HG03135 (cell line): Measurements from ENCODE around the gene FASN.

Experiments
- ATAC-seq: cut with Tn5 transposase; IDR thresholded peaks from one replicate; pipeline ENCODE4 v1.9.1; 2021; ENCODE audit warnings: mild to moderate bottlenecking, moderate library complexity; ENCODE audit not compliant: unreplicated experiment

FASN gene

DNA sequence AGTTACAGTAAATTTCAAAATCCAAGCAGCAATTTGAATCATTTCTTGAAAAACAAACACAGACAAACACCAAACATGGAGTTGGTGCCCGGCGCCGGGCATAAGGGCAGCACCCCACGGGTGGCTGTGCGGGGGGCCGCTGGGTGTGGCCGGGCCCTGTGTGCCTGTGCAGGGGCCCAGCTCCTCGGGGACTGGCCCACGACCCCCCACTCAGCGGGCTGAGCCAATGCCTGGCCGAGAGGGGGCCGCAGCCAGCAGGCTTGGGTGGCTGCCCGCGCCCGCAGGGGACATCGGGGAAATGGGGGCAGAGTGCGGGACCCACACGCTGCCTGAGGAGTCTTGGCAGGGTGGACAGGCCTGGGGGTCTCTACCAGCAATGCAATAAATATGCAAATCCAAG lies 19.6 kb downstream of the FASN start:
- no peak for ATAC-seq

DNA sequence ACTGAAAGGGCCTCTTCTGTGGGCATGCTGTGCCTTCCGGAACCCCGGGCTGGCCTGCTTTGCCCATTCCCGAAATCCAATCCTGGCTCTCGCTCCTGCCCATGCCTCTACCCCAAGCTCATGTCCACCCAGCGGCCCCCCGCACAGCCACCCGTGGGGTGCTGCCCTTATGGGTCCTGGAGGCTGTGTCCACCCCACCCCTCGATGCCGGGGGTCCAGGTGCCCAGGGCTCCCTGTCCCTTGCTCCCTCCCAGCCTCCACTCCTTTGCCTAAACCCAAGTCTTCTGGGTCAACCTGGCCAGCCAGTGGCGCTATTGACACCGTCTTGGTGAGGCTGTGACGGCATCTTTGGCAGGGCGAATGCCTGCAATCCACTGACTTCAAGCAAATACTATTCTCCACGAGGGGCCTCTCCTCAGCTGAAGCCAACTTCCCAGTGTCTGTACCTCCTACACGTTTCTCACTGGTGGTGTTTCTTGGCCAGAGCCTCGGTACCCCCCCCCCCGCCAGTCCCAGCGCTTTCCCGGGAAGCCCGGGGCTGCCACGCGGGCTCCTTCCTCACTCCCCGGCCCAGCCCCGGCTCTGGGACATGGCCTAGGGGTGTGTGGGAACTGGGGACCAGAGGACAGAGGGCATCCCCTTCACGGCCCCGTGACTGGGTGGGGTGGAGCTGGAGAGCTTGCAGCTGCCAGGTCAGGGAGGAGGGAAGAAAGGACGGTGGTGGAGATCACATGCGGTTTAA lies 20.2 kb downstream of the FASN start:
- ATAC-seq, result no peak

DNA sequence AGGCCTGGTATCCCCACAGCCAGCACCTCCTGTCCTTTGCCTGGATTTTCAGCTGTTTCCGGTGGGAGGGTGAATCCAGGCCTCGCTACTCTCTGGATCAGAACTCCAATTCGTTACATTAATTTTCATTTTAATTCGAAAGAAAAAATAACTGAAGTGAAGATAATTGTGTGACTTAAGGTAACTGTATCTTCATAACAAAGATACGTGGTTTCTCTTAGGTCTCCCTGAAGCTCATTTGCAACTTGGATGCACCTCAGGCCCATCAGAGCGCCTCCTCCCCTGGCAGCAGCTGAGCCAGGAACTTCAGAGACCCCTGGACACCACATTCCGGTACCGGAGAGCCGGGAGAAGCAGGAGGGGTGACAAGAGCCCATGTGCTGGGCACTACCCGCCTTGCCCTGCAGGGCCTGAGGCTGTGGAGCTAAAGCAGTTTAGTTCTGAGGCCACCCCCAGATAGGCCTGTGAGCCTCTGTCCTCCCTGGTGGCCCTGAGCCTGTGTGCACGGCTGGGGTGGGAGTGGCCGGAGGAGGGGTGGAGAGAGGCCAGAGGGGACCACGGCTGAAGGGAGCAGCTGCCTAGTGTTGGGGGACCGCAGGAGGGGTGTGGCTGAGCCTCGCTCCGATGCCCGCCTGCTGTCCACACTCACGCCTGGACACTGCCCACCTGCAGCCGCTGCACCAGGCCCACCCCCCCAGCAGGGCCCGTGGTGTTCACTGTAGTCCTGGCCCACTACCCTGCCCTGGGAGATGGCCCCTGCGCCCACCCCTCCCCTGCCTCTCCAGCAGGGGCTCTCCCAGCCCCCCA lies 21.0 kb downstream of the FASN start:
- no peak for ATAC-seq

DNA sequence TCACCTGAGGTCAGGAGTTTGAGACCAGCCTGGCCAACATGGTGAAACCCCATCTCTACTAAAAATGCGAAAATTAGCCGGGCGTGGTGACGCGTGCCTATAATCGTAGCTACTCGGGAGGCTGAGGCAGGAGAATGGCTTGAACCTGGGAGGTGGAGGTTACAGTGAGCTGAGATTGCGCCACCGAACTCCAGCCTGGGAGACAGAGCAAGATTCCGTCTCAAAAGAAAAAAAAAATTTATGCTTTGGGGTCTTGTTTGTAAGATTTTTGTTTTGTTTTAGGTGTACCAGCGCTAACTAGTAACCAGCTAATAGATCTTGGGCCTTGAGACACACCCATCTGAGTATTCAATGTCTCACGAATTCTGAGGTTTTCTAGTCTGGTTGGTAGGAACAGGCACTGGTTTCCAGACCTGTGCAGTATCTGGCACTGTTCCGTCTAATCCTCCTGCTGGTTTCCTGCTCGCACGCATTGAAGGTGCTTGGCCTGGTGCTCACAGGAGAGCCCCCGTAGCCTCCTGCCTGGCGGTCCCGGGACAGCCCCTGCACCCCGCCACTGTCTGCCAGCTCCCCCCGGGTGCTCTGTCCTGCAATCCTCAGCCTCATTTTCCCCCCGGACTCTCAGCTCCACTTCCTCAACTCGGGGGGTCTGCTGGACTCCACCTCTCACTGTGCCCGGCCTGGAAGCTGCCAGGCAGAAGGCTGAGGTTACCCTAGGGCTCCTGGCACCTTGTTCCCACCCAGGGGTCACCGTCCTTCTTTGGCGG lies 21.8 kb downstream of the FASN start:
- ATAC-seq, result no peak

DNA sequence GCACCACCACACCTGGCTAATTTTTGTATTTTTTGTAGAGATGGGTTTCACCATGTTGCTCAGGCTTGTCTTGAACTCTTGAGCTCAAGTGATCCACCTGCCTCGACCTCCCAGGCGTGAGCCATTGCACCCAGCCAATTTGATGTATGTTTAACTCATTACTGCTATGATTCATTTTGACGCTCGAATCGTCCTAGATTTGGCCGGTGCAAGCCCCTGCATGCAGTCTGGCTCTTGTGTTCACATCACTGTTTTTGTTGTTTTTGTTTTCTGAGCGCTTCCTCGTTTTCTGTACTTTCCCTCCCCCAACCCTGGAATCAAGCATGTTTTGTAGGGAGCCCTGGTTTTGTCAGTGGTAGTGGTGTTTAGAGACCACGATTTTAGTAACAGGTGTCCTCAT lies 24.6 kb downstream of the FASN start:
- no peak for ATAC-seq

DNA sequence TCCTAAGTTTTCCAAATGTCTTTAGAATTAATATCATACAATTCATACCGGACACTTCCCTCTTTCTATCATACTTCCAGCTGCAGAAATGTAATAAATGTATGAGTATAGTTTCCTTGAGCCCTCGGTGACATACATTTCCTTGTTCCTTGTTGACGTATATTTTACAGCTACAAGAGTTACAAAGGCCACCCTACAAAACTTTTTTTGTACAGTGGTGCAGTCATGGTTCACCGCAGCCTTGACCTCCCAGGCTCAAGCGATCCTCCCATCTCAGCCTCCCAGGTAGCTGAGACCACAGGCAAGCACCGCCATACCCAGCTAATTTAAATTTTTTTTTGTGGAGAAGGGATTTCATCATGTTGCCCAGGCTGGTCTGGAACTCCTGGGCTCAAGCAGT lies 25.2 kb downstream of the FASN start:
- no peak for ATAC-seq

DNA sequence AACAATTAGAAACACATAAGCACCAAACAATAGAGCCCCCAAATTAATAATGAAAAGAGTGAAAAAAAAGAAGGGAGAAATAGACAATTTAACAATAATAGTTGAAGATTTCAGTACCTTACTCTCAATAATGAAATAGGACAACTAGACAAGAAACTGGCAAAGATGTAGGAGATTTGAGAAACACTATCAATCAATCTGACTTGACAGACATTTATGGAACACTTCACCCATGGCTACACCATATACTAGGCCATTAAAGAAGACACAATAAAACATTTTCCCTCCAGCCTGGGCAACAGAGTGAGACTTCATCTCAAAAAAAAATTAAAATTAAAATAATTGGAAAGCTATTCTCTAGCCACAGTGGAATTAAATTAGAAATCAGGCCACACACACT lies 27.4 kb downstream of the FASN start:
- ATAC-seq, result no peak

DNA sequence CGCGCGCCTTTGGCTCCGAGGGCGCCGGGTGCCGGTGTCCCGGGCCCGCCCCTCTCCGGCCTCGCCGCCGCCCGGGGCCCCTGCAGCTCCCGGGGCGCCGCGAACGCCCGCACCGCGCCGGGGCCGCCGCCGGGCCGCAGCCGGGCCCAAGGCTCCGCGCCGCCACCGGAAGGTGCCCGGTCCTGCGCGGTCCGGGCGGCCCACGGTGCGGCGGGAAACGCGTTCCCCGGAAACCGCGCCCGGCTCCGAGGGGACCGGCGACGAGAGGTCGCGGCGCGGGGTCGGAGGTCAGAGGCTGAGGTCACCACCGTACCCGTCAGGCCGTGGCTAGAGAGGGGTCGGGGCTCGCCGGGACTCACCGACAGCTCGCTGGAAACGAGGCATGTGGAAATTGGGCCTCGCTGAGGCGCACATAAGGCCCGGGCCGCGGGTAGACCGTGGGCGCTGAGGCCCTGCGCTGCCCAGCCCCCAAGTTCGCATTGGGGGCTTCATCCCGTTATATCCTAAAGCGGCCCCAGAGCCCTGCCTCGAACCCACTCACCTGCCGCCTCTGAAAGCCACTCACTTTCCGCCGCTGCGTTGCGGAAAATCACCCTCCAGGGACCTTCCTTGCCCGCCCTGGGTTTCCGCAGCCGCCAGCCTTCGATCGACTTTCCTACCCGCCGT lies 32.3 kb downstream of the FASN start, which contains the start of gene DUS1L:
TSS of gene DUS1L (minus strand) at position 167 of the 666 bp plus-strand sequence. CDS start 745 bp downstream, outside the sequence.
- ATAC-seq, result peak; percentile 67

DNA sequence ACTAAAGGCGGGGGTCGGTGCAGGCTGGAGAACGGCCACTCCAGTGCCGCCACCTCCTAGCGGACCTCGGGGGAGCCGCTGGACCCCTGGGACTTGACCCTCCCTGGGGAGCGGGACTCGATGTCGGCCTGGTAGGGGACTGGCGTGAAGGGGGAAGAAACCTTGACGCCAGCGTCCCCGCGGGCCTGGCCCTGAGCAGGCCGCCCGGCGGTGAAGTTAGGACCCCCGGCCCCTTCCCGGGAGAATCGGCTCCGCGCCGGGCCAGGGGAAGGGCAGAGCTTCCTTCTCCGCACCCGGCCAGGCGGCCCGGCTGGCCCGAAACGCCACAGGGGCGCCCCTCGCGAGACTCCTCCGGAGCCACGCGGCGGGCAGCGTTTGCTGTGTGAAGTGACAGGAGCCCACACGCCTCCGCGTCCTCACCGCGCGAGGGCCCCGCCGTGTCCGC lies 32.8 kb downstream of the FASN start:
- peak; percentile 24 for ATAC-seq

DNA sequence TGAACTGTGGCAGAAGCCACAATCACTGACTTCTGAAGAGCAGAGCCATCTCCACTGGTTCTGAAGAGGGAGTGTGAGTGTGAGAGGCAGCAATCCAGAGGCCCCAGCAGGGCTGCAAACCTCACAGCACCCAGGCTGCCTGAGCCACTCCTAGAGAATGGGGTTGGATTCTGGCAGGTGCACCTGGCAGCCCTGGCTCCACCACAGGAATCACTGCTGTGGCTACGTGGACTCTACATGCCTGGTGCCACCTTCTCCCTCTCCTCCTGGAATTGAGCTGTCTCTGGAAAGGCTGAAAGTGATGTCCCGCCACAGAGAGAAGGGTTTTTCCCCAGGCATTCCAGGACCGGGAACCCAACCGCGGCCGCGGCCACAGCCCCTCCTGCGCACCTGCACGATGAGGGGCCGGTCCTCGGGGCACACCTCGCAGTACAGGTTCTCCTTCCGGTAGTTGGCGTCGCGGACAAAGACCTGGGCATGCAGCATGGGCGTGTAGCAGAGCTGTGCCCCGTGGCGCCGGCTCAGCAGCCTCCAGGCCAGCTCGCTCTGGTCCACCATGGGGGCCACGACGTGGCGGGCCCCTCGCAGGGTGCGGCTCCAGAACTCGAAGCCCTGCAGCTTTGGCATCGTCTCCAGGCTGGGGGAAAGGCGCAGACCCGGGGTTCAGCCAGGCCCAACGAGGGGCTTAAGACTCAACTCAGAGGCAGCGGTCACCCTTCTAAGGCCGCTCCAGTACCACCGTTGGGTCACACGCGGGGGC lies 33.4 kb downstream of the FASN start:
- ATAC-seq, result no peak

DNA sequence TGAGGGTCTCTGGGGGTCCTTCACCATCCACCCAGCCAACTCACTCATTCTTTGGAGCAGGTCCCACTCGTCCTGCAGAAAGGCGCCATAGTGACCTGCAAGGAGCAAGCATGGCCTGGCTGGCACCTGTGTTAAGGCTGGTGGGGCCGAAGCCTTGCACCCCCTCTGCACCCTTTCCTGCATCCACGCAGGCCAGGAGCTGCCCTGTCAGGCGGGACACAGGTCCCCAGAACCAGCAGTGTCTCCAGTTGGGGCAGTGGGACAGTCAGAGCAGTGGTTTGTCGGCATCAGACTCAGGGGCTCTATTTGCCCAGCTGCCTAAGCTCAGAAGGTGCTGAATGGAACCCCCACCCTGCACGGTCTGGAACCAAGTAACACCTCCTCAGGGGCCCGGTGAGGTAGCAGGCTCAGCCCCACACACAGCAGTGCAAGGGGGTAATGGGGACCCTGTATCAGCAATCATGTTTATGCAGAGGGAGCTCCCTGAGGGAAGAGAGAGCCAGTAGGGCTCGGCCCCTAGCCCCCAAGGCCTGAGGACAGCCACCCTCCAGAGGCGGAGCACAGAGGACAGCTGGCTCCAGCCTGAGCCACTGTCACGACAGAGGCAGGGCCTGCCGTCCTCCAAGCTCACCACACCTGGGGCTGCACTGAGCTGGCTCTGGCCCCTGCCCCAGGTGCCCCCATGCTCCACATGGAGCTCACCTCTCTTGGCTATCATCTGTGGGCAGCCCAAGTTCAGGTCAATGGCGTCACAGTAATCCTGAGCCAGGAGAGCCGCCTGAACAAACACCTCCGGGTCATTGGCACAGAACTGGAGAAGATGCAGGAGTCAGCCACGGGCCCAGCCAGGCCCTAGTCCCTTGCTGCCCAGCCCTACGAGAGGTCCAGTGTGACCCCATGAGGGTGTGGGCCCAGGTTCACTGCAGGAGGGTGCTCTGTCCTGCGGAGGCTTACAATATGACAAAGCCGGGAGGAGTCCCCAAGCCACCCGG lies 34.3 kb downstream of the FASN start:
- ATAC-seq, result no peak

DNA sequence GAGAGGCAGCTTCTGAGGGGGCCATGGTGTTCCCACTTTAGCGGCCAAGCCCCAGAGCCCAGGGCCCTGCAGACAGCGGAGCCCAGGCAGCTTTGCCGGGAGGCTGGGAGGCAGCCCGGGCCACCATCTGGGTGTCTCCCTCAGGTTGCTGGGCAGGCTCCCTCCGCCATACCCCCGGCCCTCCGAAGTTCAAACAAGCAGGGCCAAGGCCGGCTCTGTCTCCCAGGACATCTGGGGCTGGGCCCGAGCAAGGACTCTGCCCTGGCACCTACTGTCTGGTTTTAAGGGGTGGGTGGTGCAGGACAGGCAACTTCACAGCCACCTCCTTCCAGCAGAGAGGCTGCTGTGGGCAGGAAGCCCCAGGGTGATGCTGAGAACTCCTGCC lies 35.1 kb downstream of the FASN start:
- no peak for ATAC-seq

DNA sequence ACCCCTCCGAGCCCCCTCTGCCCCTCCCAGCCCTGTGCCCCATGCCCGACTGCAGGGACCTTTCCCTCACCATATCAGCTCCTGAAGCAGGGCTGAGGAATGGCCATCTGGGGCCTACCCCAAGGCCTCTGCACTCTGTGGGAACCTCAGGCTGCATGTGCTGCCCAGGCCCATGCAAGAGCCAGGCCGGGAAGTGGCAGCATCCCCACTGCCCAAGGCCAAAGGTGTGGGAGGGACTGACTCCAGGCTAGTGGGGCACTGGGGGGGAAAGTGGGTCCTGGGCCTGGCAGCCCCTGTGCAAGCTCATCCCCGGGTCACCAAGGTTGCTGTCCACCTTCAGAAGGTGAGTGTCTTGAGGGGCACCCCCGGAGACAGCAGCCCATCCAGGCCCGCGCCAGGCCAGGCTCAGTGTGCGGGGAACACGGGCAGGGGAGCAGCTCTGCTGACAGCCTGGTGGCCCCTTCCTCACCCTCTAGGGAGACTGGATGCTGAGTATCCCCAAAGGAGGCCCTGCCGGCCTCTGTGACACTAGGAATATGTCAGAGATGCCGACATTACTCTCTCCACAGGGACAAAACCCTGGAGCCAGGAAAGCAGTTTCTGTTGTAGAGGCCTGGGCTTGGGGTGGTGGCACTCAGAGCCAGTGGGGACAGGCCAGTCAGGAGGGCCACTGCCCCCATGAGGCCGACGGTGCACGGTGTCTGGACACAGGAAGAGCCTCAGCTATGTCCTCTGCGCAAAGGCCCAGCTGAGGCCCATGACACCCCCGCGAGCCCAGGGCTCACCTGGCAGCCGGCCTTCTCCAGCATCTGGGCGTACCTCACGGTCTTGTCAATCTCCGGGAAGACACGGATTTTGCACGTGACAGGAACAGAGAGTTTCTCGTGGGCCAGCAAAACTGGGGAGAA lies 35.7 kb downstream of the FASN start:
- ATAC-seq, result no peak

DNA sequence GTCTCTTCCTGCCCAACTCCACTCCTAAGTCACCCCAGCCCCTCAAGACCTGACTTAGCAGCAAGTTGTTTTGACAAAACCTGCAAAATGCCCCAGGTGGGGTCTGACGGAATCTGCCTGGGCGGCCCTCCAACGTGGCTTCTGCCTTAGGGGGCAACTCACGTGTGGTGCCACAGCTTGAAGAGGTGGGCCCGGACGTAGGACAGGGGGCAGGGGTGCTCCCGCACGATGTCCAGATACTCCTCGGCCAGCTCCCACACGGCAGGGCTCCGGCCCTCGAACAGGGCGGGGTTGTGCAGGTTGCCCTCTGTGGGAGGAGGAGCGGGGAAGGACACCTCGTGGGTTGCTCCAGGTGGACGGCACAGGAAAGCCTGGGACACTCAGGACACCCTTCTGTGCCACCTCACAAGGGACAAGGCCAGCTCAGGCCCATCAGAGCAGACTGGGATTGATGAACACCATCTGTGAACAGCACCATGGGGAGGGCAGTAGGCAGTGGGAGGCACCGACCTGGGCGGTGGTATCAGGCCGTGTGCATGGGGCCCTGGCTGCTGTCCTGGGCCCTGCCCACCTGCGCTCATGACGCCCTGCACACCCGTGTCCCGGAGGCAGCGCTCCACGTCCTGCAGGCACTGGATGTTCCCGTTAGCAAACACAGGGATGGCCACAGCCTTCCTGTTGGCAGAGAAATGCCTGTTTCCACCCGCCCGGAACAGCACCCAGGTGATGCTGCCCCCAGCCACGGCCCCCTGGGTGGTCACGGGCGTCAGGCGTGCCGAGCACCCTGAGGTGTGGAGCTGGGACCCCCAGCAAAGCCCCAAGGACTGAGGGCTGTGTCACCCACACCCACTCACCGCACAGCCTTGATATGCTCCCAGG lies 36.8 kb downstream of the FASN start:
- ATAC-seq, result no peak

DNA sequence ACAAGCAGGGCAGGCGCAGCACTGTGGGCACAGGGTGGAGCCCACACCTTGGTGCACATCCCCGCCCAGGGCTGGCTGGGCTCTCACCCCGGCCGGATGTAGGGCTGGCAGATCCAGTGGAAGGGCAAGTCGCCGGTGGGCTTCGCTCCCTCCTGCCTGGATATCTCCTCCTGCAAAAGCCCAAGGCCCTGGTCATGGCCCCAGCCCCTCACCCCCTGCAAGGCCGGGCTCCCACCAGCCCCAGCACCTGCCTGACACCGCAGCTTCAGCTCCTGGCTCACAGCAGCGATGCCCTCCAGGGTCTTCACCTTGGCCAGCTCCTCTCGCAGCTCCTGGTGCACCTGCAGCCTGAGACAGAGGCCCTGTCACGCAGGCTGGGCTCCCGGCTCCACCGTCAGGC lies 37.4 kb downstream of the FASN start:
- ATAC-seq, result no peak

DNA sequence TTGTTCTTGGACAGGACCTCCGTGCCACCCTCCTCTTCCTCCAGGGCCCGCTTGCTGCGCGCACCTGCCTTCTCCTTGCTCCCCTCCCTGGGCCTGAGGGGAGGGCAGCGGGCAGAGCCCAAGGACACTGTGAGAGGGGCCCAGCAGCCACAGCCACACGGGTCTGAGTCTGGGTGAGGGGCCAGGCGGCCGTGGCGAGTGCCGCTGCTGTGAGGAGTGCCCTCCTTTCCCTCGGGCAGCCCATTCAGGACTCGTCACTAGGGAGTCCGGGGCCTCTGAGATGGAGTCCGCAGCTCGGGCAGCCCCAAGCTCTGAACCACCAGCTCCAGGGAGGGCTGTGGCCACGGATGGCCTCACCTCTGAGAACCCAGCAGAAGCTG lies 38.0 kb downstream of the FASN start:
- ATAC-seq, result no peak
